K562 (cell line): Measurements from ENCODE around the gene MYMX. TPM values are rescaled to one million over a fixed set of nuclear protein-coding genes. Genes with fewer than 3 reads are reported as not detected.
A peak's percentile ranks its signal among the peaks of the same experiment; 100 is the strongest.

ENCODE experiments used
- BRD9 ChIP-seq: fragments of 450-650 bp; IDR thresholded peaks from 2 replicates; pipeline ENCODE4 v1.6.1; 2018; ENCODE audit warnings: low read depth; ENCODE audit not compliant: partially characterized antibody
- CREB1 ChIP-seq, 2 experiments: sonication (generic) in 1 of 2; formaldehyde crosslinking in 1 of 2; IDR thresholded peaks; 2 replicates each; pipeline versions ENCODE4 v1.6.1 to v1.8.0; 2012 to 2022; ENCODE audit warnings: inconsistent platforms in 1 of 2, mild to moderate bottlenecking in 1 of 2, missing genetic modification reagents in 1 of 2, moderate library complexity in 1 of 2
- L3MBTL2 ChIP-seq: fragments of 450-650 bp; IDR thresholded peaks from 2 replicates; pipeline ENCODE4 v1.6.1; 2016; ENCODE audit warnings: mild to moderate bottlenecking, moderate library complexity
- NFIC ChIP-seq: fragments of 450-650 bp; IDR thresholded peaks from 2 replicates; pipeline ENCODE4 v1.6.1; 2017; ENCODE audit warnings: mild to moderate bottlenecking, inconsistent platforms
- PCBP1 ChIP-seq: fragments of 200-400 bp; formaldehyde crosslinking; IDR thresholded peaks from 2 replicates; pipeline ENCODE4 v1.6.1; 2018; ENCODE audit warnings: mild to moderate bottlenecking, low read depth, low read length; ENCODE audit not compliant: poor library complexity, severe bottlenecking
- POLR2AphosphoS5 ChIP-seq: IDR thresholded peaks from 2 replicates; pipeline ENCODE4 v1.6.1; 2011; ENCODE audit warnings: mild to moderate bottlenecking, low read depth, low read length, moderate library complexity; ENCODE audit not compliant: control insufficient read depth, insufficient read depth
- SLC30A9 ChIP-seq: fragments of 250-450 bp; sonication (Bioruptor Pico); IDR thresholded peaks from 2 replicates; pipeline ENCODE4 v1.8.0; 2022; ENCODE audit warnings: mild to moderate bottlenecking, moderate library complexity
- SMARCC2 ChIP-seq: fragments of 450-650 bp; IDR thresholded peaks from 2 replicates; pipeline ENCODE4 v1.6.1; 2017; ENCODE audit warnings: antibody characterized with exemption, moderate library complexity, mild to moderate bottlenecking, low read depth
- ZSCAN32 ChIP-seq: fragments of 450-650 bp; formaldehyde crosslinking; IDR thresholded peaks from 2 replicates; pipeline ENCODE4 v1.4.0; 2020; ENCODE audit warnings: mild to moderate bottlenecking, moderate library complexity
- polyA plus RNA-seq, 8 experiments: library from polyadenylated mRNA; depleted of rRNA in 4 of 8; stranded (reverse) in 5 of 8; unstranded in 3 of 8; fragments of >200 nt; fragmentation: Nextera tagmentation in 2 of 8; fragmentation: Illumina TruSeq in 1 of 8; extraction: Ambion mirVana in 2 of 8; extraction: Trizol in 1 of 8; gene quantifications; 2 replicates each; pipeline versions ENCODE4 v1.2.1 to v1.2.3, GENCODE V29; 2011 to 2014; ENCODE audit warnings: inconsistent platforms in 1 of 8, missing spikeins in 1 of 8
- total RNA-seq, 7 experiments: library from RNA; depleted of rRNA in 6 of 7; stranded (reverse); fragments of >200 nt in 6 of 7; fragmentation: Illumina TruSeq in 2 of 7; extraction: Trizol in 2 of 7; gene quantifications; 2 replicates each; pipeline versions ENCODE4 v1.2.1 to v1.2.3, GENCODE V29; 2011 to 2021; ENCODE audit warnings: low replicate concordance in 1 of 7
- TF ChIP-seq, protein P1 (sequence below): sonication (generic); formaldehyde crosslinking; IDR thresholded peaks from 2 replicates; pipeline ENCODE4 v1.8.0; 2022; ENCODE audit warnings: mild to moderate bottlenecking, missing genetic modification reagents
- TF ChIP-seq, protein P2 (sequence below): fragments of 450-650 bp; IDR thresholded peaks from 2 replicates; pipeline ENCODE4 v1.6.1; 2016; ENCODE audit warnings: mild to moderate bottlenecking
- TF ChIP-seq, protein P3 (sequence below): fragments of 250-450 bp; sonication (Bioruptor Pico); IDR thresholded peaks from 2 replicates; pipeline ENCODE4 v1.8.0; 2021; ENCODE audit warnings: moderate library complexity, mild to moderate bottlenecking, inconsistent platforms
- TF ChIP-seq, protein P4 (sequence below), 2 experiments: fragments of 200-800 bp in 1 of 2; sonication (Bioruptor generic) in 1 of 2; sonication (generic) in 1 of 2; formaldehyde crosslinking in 1 of 2; IDR thresholded peaks in 1 of 2; conservative IDR thresholded peaks in 1 of 2; 2 replicates each; pipeline versions ENCODE4 v1.5.0 to v1.6.1; 2016 to 2020; ENCODE audit warnings: missing compliant biosample characterization in 1 of 2, missing genetic modification characterization in 1 of 2, missing genetic modification reagents in 1 of 2
- TF ChIP-seq, protein P5 (sequence below): sonication (generic); formaldehyde crosslinking; IDR thresholded peaks from 2 replicates; pipeline ENCODE4 v1.5.0; 2020; ENCODE audit warnings: missing genetic modification reagents
- TF ChIP-seq, protein P6 (sequence below): sonication (generic); formaldehyde crosslinking; IDR thresholded peaks from 2 replicates; pipeline ENCODE4 v1.8.0; 2022; ENCODE audit warnings: mild to moderate bottlenecking, missing genetic modification reagents

Gene MYMX
- total and polyA plus RNA-seq, 9 of the 15 experiments (the other 6 are each of a cell fraction or from before 2014, with no cell fraction given): 0.12 TPM; not detected in 8

DNA sequence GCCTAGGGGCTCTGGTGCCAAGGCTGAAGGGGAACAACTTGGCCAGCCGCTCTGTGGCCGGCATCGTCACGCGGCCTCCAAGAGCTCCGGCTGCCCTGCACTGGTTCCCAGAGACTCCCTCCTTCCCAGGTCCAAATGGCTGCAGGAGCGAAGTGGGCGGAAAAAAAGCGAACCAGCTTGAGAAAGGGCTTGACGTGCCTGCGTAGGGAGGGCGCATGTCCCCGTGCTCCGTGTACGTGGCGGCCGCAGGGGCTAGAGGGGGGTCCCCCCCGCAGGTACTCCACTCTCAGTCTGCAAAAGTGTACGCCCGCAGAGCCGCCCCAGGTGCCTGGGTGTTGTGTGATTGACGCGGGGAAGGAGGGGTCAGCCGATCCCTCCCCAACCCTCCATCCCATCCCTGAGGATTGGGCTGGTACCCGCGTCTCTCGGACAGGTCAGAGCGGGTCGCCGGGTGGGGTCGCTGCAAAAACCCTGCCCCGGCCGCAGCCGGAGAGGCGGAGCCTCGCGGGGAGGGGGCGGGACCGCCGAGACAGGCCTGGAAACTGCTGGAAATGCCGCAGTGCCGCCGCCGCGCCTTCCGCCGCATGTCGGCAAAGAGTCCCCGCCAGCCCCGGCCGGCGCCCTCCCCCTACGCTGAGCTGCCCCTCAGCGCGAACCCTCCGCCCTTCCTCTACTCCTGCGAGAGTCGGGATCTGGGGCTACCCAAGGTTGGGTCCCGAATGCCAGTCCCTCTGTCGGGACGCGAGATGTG, 29.4 kb downstream of the MYMX start (continued):
- TF ChIP-seq, protein P1, sequence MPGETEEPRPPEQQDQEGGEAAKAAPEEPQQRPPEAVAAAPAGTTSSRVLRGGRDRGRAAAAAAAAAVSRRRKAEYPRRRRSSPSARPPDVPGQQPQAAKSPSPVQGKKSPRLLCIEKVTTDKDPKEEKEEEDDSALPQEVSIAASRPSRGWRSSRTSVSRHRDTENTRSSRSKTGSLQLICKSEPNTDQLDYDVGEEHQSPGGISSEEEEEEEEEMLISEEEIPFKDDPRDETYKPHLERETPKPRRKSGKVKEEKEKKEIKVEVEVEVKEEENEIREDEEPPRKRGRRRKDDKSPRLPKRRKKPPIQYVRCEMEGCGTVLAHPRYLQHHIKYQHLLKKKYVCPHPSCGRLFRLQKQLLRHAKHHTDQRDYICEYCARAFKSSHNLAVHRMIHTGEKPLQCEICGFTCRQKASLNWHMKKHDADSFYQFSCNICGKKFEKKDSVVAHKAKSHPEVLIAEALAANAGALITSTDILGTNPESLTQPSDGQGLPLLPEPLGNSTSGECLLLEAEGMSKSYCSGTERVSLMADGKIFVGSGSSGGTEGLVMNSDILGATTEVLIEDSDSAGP (CRISPR knock-in tag): no peak
- peak; percentile 100 for TF ChIP-seq PCBP1
- no peak for TF ChIP-seq ZSCAN32
- TF ChIP-seq SLC30A9 (CRISPR knock-in tag): no peak
- TF ChIP-seq, protein P2, sequence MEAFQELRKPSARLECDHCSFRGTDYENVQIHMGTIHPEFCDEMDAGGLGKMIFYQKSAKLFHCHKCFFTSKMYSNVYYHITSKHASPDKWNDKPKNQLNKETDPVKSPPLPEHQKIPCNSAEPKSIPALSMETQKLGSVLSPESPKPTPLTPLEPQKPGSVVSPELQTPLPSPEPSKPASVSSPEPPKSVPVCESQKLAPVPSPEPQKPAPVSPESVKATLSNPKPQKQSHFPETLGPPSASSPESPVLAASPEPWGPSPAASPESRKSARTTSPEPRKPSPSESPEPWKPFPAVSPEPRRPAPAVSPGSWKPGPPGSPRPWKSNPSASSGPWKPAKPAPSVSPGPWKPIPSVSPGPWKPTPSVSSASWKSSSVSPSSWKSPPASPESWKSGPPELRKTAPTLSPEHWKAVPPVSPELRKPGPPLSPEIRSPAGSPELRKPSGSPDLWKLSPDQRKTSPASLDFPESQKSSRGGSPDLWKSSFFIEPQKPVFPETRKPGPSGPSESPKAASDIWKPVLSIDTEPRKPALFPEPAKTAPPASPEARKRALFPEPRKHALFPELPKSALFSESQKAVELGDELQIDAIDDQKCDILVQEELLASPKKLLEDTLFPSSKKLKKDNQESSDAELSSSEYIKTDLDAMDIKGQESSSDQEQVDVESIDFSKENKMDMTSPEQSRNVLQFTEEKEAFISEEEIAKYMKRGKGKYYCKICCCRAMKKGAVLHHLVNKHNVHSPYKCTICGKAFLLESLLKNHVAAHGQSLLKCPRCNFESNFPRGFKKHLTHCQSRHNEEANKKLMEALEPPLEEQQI: no peak
- TF ChIP-seq CREB1 (IDR thresholded peaks at IDR 0.05): 0 out of 2 replicates have a peak, but pooled peaks have one; percentile 27
- TF ChIP-seq CREB1 (CRISPR knock-in tag; IDR thresholded peaks at IDR 0.05): no peak; the same call in 1 of the 2 replicates
- TF ChIP-seq, protein P3, sequence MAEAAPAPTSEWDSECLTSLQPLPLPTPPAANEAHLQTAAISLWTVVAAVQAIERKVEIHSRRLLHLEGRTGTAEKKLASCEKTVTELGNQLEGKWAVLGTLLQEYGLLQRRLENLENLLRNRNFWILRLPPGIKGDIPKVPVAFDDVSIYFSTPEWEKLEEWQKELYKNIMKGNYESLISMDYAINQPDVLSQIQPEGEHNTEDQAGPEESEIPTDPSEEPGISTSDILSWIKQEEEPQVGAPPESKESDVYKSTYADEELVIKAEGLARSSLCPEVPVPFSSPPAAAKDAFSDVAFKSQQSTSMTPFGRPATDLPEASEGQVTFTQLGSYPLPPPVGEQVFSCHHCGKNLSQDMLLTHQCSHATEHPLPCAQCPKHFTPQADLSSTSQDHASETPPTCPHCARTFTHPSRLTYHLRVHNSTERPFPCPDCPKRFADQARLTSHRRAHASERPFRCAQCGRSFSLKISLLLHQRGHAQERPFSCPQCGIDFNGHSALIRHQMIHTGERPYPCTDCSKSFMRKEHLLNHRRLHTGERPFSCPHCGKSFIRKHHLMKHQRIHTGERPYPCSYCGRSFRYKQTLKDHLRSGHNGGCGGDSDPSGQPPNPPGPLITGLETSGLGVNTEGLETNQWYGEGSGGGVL (CRISPR knock-in tag): no peak
- no peak for TF ChIP-seq NFIC
- TF ChIP-seq, protein P4, sequence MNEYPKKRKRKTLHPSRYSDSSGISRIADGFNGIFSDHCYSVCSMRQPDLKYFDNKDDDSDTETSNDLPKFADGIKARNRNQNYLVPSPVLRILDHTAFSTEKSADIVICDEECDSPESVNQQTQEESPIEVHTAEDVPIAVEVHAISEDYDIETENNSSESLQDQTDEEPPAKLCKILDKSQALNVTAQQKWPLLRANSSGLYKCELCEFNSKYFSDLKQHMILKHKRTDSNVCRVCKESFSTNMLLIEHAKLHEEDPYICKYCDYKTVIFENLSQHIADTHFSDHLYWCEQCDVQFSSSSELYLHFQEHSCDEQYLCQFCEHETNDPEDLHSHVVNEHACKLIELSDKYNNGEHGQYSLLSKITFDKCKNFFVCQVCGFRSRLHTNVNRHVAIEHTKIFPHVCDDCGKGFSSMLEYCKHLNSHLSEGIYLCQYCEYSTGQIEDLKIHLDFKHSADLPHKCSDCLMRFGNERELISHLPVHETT (CRISPR knock-in tag; conservative IDR thresholded peaks at IDR 0.05 in 1 of 2, IDR thresholded peaks at IDR 0.05 in 1 of 2): peak in 1 of 2 experiments; percentile 75; a peak in 2 of 4 replicates
- TF ChIP-seq, protein P5, sequence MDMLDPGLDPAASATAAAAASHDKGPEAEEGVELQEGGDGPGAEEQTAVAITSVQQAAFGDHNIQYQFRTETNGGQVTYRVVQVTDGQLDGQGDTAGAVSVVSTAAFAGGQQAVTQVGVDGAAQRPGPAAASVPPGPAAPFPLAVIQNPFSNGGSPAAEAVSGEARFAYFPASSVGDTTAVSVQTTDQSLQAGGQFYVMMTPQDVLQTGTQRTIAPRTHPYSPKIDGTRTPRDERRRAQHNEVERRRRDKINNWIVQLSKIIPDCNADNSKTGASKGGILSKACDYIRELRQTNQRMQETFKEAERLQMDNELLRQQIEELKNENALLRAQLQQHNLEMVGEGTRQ (CRISPR knock-in tag): no peak
- TF ChIP-seq, protein P6, sequence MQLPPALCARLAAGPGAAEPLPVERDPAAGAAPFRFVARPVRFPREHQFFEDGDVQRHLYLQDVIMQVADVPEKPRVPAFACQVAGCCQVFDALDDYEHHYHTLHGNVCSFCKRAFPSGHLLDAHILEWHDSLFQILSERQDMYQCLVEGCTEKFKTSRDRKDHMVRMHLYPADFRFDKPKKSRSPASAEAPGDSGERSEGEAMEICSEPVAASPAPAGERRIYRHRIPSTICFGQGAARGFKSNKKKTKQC (CRISPR knock-in tag): no peak; the same call in 1 of the 2 replicates
- TF ChIP-seq SMARCC2: no peak
- TF ChIP-seq BRD9: peak; percentile 69
- peak; percentile 30; the same call in 1 of the 2 replicates for TF ChIP-seq L3MBTL2
- no peak for TF ChIP-seq POLR2AphosphoS5
